T-helper 2 cell treated with Interferon-gamma antibody and Interleukin-4, amounts not matched to agents 100 ng/mL and 5 ng/mL, for 36 hours (primary cell): ENCODE data around the gene FAM210B. TPM values are rescaled to one million over a fixed set of nuclear protein-coding genes. Genes with fewer than 3 reads are reported as not detected.
"Not testable (repeated sequence)": the region's sequence is repeated elsewhere in the genome, so short reads cannot be mapped to it uniquely, and the experiment has no call there.

Experiments used
- intact Hi-C: fragments of 100-400 bp; cut with micrococcal nuclease; formaldehyde crosslinking; loops from one replicate; pipeline ENCODE4 v1.15.1; 2023
- total RNA-seq: library from RNA; stranded (reverse); gene quantifications from 2 replicates; pipeline ENCODE4 v1.2.3, GENCODE V29; 2022

Gene FAM210B
- total RNA-seq, 1 donor from 2014 or later = 6.8 TPM

DNA sequence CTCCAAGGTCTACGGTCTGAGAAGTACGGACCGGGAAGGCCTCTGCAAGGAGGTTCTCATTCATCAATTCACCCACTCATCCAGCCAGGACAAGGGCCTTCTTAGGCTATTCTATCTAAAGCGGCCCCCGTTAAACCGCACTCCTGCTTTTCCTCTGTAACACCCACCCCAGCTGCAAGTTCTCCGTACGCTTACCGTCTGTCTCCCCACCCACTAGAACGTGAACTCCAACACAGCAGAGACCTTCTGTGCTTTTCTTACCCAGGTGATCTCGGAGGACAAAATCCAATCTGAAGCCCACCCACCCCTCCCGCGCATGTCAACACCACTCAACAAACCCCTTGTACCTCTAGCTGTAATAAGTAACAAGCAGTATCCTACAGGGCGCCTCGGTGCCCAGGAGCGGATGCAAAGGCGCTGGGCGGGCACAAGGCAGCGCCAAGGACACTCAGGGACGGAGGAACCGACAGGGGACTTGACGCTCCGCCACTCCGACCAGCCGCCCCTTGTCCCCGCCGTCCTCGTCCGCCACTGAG lies 32.9 kb downstream of the FAM210B start:
- intact Hi-C loops = loop anchor here (1.0 to 2.0 kb wide), 4 partner anchors 21 to 999 kb away; partner anchors contain the start of genes CASS4, FAM210B, RBM38 and RTF2

DNA sequence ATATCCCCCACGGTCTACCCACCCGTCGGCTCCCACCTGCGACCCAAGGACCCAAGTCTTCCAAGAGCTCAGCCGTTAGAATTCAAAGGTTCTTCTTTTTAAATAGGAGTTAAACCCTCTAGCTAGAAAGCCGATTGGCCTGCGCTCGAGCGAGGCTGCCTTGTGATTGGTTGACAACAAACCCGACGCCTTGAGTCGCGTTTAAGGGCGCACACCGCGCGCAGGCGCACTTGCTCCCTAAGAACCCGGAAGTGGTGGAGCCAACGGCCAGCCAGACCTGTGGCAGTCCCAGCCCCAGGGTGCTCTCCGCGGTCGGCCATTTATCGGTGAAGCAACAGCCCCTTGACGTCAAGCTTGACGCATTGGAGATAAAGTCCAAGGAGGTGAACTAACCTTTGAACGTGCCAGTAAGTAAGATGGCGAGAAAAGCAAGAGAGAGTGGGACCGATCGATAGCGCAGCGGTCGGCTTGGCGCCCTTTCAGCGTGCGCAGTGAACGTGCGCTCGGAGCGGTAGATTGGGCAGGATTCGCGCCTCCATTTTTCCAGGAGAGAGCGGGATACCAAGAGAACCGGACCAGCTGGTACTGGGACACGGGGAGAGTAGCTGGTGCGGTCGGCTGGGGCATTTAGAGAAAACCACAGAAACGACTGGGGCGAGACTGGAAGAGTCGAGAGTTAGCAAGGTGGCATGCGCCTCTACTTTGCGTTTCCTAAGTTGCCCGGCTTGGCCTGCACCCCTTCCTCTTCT lies 33.5 kb downstream of the FAM210B start, which contains the start of the genes AURKA and CSTF1:
TSS of gene AURKA (minus strand) at position 84 of the 749 bp plus-strand sequence. CDS start 4,018 bp downstream, outside the sequence.
TSS of gene CSTF1 (plus strand) at position 514 of the 749 bp plus-strand sequence. CDS start 2,908 bp downstream, outside the sequence.
- intact Hi-C loops = loop anchor here (1.0 to 2.0 kb wide), 4 partner anchors 20 to 998 kb away; partner anchors contain the start of genes CASS4, FAM210B, RBM38 and RTF2

DNA sequence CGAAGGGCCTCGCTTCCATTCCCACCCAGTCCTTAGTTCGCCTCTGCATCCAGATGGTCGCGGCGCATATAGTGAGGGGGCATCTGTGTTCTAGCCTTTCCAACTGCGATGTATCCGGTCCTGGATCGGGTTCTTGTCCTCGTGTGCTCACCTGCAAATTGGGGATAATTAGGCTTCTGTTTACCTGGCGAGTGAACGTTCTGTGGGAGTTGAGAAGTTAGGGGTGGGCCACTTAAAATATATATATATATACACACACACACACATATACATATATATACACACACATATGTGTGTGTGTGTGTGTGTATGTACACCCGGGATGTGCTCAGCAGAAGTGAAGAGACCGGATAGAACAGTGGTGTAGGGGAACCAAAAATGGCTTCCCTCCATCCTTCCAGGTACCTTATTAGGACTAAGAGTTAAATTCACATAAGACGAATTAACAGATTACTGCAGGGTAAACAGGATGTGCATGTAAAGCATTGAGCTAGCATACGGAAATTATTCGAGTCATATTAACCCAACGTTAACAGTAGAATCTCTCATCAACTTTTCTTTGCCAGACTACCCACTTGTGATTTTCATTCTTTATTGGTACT lies 34.2 kb downstream of the FAM210B start:
- intact Hi-C loops = loop anchor here (1.0 to 2.0 kb wide), 4 partner anchors 19 to 998 kb away; partner anchors contain the start of genes CASS4, FAM210B, RBM38 and RTF2

DNA sequence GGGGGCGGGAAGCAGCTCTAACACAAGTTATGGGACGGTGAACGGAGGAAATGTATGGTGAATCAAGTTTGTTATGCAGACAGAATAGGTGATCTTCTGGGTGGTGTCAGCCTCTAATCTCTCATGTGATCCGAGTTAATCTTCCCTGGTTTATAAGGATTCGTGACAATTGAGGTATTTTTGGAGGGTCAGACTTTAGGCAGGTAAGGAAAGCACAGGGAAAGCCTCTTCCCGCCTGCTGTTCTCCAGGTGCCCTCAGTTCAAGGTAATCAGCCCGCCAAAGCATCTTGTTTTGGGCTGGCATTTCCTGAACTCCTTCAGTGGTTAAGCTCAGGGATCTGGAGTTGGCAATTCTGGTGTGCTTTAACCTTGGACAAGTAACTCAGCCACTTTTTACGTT lies 34.9 kb downstream of the FAM210B start:
- intact Hi-C loops = loop anchor here (2.0 kb wide), 1 partner anchor 997 kb away; the partner anchor contains the start of gene RBM38

GRCh38 chr20:56395166-56395565 lies 36.4 kb downstream of the FAM210B start:
- intact Hi-C loops = no loop called here

DNA sequence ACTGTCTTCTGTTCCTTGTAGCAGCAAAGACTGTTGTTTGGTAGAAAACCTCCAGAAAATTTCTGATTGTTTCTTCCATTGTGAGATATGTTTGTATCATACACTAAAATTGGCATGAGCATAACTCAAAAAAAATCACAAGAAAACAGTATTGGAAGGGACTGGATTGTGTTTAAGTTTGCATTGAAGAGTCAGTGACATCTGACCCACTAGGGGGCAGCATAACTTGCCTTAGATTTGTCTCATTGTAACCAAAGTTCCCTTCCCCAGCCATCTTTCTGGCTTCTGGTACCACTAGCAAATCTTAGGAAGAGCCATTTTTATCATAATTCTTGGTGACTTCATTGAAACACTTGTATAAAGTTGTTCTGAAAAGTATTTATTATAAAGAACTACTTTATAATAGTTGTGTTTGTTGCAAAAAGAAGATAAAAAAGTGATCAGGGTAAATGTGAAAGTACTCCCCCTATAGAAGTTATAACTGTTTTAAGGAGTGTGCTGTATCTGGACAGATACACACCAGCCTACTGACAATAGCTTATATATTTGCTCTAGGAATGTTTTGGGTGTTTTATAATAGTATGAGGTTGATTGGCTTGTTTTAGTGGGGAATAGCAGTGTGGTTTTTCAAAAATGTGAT lies 41.3 kb downstream of the FAM210B start:
- intact Hi-C loops = loop anchor here (1.0 kb wide), 2 partner anchors 68 to 116 kb away; partner anchors contain the start of gene RTF2

DNA sequence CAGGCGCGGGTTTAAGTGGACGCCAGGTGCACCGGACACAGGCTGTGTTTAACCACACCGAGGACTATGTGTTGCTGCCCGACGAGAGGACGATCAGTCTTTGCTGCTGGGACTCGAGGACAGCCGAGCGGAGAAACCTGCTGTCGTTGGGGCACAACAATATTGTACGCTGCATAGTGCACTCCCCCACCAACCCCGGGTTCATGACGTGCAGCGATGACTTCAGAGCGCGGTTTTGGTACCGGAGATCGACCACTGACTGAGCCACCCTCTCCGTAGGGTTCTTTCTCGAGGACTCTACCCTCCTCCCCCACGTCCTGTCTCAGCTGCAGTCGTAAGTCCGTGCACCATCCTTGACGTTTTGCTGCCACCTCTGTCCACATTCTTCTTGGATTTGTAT lies 44.7 kb downstream of the FAM210B start:
- intact Hi-C loops = no loop called here

- intact Hi-C loops = not testable (repeated sequence)
Observed at GRCh38 chr20:56405356-56405755, 46.6 kb downstream of the FAM210B start.

DNA sequence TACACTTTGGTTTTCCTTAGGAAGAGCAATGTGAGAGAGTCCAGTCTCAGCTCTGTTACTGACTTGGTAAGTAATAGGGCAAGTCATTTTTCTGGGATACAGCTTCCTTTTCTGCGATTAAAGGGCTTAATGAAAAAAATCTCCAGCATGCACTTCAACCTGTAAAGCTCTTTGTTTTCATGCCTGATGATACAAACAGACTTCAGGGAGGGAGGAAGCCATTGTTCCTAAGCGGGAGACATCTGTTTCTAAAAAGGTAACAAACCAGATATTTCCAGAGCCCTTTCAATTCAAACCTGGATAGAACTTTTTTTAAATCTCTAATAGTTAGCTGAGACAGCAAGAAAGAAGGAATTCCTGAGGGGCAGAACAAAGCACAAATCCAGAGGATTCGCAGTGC lies 48.1 kb downstream of the FAM210B start:
- intact Hi-C loops = no loop called here

GRCh38 chr20:56409521-56409920 lies 50.7 kb downstream of the FAM210B start:
- intact Hi-C loops = no loop called here

DNA sequence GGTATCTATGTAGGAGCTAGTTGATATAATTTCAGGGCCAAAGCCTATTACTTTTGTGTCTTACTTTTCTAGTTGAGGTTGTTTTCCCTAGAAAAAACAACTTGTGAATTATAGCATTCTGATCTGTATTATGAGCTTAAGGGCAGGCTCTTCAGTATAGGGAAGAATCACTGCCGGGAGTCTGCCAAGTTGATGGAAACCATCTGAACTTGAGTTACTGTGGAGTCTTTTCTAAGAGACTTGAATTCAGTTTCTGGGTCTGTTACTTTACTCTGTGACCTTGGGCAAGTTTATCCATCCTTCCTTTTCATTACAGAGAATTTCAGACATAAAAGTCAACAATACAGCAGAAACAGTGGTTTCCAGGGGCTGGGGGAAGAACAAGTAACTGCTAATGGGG lies 51.2 kb downstream of the FAM210B start:
- intact Hi-C loops = no loop called here

GRCh38 chr20:56411287-56411686 lies 52.5 kb downstream of the FAM210B start:
- intact Hi-C loops = not testable (repeated sequence)

GRCh38 chr20:56411759-56412472 lies 53.1 kb downstream of the FAM210B start, which contains the start of gene CASS4:
Gene CASS4 (plus strand): TSS chr20:56412260. CDS start chr20:56412459, 199 bp downstream.
- intact Hi-C loops = loop anchor here (1.0 kb wide), 1 partner anchor 20 kb away; the partner anchor contains the start of genes AURKA and CSTF1

GRCh38 chr20:56412473-56412790 lies 53.7 kb downstream of the FAM210B start:
- intact Hi-C loops = loop anchor here (1.0 kb wide), 1 partner anchor 20 kb away; the partner anchor contains the start of genes AURKA and CSTF1

GRCh38 chr20:56412949-56413348 lies 54.2 kb downstream of the FAM210B start:
- intact Hi-C loops = loop anchor here (1.0 kb wide), 1 partner anchor 21 kb away; the partner anchor contains the start of genes AURKA and CSTF1

DNA sequence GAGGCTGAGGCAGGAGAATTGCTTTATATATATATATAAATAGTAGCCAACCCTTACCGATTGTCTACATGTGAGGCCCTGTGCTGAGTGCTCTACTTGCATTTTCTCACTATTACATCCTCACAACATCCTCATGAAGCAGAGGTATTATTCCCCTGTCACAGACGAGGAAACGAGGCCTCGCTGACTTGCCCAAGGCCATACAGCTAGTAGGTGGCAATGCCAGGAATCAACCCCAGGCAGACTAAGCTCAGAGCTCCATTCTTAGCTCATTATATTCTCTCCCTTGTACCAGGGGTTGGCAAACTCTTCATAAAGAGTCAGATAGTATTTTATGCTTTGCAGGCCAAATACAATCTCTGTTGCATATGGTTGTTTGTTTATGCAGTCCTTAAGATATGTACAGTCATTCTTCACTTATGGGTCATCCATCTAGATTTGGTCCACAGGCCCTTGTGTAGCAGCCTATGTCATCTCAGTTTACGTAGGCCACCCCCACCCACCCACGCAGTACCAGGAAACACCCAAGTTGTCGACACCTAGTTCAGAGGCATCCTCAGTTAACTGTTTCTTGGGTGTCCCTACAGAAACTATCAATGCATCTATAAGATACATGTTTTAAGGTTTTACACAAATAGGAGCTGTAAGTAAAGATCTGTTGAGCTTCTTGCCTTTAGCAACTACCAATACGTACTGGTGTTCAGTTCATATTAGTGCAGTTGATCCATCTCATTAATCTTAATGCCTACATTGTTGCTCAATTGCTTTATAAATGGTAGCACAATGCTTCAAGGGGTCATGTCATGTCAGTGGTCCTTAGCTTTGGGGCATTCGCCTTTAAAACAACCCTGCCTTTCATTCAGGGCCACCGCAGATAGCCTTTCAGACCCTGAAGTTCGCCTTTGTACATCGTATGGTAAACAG lies 56.3 kb downstream of the FAM210B start:
- intact Hi-C loops = no loop called here

DNA sequence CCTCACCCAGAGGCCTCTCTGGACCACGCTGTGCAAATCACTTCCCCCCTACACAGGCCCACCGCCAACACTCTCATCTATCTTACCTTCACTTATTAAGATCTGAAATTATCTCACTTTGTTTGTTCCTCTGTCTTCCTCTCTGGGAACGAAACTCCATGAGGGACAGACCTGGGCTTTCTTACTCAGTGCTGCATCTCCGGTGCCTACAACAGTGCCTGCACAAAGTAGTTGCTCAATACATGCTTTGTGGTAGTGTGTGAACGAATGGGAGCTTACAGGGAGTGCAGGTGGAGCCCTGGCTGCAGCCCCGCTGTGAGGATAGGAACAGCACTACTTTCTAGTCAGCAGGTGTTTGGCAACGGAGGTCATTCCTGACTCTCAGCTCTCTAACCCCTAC lies 58.6 kb downstream of the FAM210B start:
- intact Hi-C loops = no loop called here

DNA sequence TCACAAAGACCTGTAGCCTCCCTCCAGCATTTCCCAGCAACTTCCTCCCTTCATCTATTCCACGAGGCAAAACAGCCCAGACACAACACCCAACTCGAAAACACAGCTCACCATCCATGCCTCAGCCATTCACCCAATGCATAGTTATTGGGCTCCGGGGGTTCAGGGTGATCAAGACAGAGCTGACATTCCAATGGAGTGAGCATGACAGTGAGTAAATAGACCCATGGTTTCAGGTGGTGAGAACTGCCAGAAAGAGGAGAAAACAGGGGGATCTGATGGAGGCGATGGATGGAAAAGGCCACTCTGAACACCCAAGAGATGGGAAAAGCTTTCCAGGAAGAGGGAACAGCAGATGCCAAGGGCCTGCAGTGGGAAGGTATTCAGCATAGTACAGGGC lies 59.1 kb downstream of the FAM210B start:
- intact Hi-C loops = no loop called here
